Measurements from ENCODE around the gene COL1A1. TPM values are rescaled to one million over a fixed set of nuclear protein-coding genes. Genes with fewer than 3 reads are reported as not detected.

The COL1A1 gene
- total RNA-seq, 1 experiment from 2014 or later: 104 TPM

DNA sequence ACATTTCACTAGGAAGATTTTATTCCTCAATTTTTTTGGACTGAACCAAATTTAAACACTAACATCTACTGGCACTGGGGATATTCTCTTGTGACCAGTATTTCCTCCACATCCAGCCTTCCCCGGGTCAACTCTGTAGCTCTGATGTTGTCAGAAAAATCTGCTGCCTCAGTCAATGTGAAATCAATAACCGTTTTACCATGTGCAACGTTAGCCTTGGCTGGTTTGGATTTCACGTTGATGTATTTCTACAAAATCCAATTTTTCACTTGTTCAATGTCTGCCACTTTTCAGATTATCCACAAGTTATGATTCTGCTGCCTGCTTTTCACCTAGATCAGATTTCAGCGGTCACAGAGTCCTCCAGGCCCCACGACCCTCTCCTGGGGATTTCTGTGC is 28.5 kb downstream of the COL1A1 start:
- Histone ChIP-seq H3K56ac (ENCODE audit: insufficient read length, low read depth, low read length) (no peak overlapping the region), H3K4ac (ENCODE audit: low read depth, low read length) (no peak overlapping the region), H3K4me1 (ENCODE audit: insufficient read depth, low read length) (peaks cover 2% of the 10 kb centered on the region; the same call in 1 of the 2 replicates), H2BK15ac (ENCODE audit: low read depth, low read length) (no peak overlapping the region), H3K27ac (ENCODE audit: insufficient read length, low read depth, low read length) (no peak overlapping the region), H4K5ac (ENCODE audit: insufficient read length, low read depth, low read length) (no peak overlapping the region), H2BK5ac (ENCODE audit: insufficient read length, low read length) (no peak overlapping the region), H2AK5ac (ENCODE audit: insufficient read length, low read length) (no peak overlapping the region), H2BK120ac (ENCODE audit: low read depth, low read length, poor library complexity, severe bottlenecking) (no peak overlapping the region), H3K9ac (ENCODE audit: extremely low read depth, insufficient read length, low read length) (no peak overlapping the region), H3K4me2 (ENCODE audit: insufficient read depth, insufficient read length, low read length) (no peak overlapping the region), H4K20me1 (ENCODE audit: control insufficient read depth, insufficient read depth, insufficient read length) (no peaks in the 10 kb centered on the region), H4K8ac (replicated peaks; ENCODE audit: insufficient read length, low read depth, low read length) (no peak overlapping the region), H3K18ac (ENCODE audit: insufficient read length, low read depth, low read length) (no peak overlapping the region), H2AFZ (ENCODE audit: low read length) (no peak overlapping the region), H3K23ac (ENCODE audit: insufficient read length, low read depth, low read length) (no peak overlapping the region), H3K79me2 (ENCODE audit: insufficient read depth, low read length) (no peaks in the 10 kb centered on the region), H3K14ac (ENCODE audit: insufficient read depth, low read length) (no peak overlapping the region), H3K9me3 (ENCODE audit: control insufficient read depth, low read depth, low read length) (no peaks in the 10 kb centered on the region), H2BK20ac (ENCODE audit: low read depth, low read length, poor library complexity, severe bottlenecking) (no peak overlapping the region), H3K79me1 (ENCODE audit: insufficient read depth, low read depth, low read length, poor library complexity, severe bottlenecking) (no peaks in the 10 kb centered on the region), H3T11ph (ENCODE audit: low read length) (no peak overlapping the region), H3K23me2 (ENCODE audit: insufficient read length, low read depth, low read length, poor library complexity, severe bottlenecking) (peaks cover under 1% of the 10 kb centered on the region), H3K27me3 (ENCODE audit: insufficient read depth, low read length) (no peaks in the 10 kb centered on the region), H4K91ac (ENCODE audit: insufficient read length, low read depth, low read length) (no peak overlapping the region), H2BK12ac (ENCODE audit: insufficient read length, low read depth, low read length) (no peak overlapping the region)
- Mint-ChIP-seq H3K36me3 (ENCODE audit: insufficient read depth in 1 of 3, low read depth in 3 of 3) (no peaks in the 10 kb centered on the region), H3K4me3 (no peak overlapping the region), H3K27me3 (ENCODE audit: low read depth) (peaks cover 4% of the 10 kb centered on the region), H3K4me1 (peaks cover 27 to 38% of the 10 kb centered on the region in 2 experiments), H3K9me3 (no peaks in the 10 kb centered on the region; a peak in 1 of 5 replicates), H3K27ac (peak overlapping the region in 1 of 3 experiments; percentile 49; a peak in 1 of 7 replicates)
- WGBS (ENCODE audit: extremely low coverage, insufficient read length, low lambda C conversion rate): no CpG with 5 or more reads among the region's 6 CpGs
- DNase-seq: no peak
- TF ChIP-seq, protein P1, sequence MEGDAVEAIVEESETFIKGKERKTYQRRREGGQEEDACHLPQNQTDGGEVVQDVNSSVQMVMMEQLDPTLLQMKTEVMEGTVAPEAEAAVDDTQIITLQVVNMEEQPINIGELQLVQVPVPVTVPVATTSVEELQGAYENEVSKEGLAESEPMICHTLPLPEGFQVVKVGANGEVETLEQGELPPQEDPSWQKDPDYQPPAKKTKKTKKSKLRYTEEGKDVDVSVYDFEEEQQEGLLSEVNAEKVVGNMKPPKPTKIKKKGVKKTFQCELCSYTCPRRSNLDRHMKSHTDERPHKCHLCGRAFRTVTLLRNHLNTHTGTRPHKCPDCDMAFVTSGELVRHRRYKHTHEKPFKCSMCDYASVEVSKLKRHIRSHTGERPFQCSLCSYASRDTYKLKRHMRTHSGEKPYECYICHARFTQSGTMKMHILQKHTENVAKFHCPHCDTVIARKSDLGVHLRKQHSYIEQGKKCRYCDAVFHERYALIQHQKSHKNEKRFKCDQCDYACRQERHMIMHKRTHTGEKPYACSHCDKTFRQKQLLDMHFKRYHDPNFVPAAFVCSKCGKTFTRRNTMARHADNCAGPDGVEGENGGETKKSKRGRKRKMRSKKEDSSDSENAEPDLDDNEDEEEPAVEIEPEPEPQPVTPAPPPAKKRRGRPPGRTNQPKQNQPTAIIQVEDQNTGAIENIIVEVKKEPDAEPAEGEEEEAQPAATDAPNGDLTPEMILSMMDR (conservative IDR thresholded peaks at IDR 0.05): no peak

Data from H9 (cell line).